NCI-H1105 treated with DMSO at 0.1 percent for 48 hours (cell line): ENCODE measurements around the gene CCDC28A.
"Not testable (repeated sequence)": the region's sequence is repeated elsewhere in the genome, so short reads cannot be mapped to it uniquely, and the experiment has no call there.

Source experiments
- DNase-seq: peaks from one replicate; lab custom pipeline; 2025; lab: John Stamatoyannopoulos, UW

CCDC28A gene

GRCh38 chr6:138773177-138774091, at the start of gene CCDC28A:
Gene CCDC28A (plus strand): TSS chr6:138773769. CDS start chr6:138776121, 2,352 bp downstream.
- DNase-seq, result peak; percentile 98

- DNase-seq, result no peak
Measured at GRCh38 chr6:138724015-138724414, 49.6 kb upstream of the CCDC28A start.

DNA sequence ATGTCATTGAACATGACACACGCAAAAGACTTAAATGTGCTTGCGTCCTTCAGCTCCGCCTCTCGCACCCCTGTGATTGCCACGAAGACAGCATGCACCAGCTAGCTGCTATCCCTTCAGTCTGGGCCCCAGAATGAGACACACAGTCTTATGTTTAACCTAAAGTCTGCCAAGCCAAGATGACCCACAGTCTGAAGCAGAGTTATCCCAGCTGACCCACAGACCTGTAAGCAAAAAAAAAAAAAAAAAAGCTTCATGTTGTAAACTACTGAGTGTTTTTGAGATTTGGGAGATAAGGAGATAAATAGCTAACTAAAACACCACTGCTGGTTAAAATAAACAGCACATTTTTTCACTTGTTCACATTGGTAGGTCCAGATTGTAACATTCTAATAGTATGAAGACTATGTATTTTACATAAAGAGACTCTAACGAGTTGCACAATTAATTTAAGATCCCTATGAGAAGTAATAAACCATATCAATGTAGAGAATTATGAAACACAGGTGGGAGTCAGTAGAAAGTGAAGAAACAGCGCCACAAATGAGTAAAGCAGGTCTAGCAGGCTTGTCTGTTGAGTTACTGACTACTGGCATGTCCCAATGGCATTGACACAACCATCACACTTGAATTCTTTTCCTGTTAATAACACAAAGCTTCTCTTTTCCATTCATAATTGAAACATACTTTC, 47.4 kb upstream of the CCDC28A start:
- DNase-seq, result no peak

- no peak for DNase-seq
Measured at GRCh38 chr6:138726757-138727097, 46.8 kb upstream of the CCDC28A start.

- DNase-seq, result no peak
Measured at GRCh38 chr6:138727182-138727581, 46.4 kb upstream of the CCDC28A start.

- no peak for DNase-seq
Measured at GRCh38 chr6:138728662-138729061, 44.9 kb upstream of the CCDC28A start.

GRCh38 chr6:138730037-138730436, 43.5 kb upstream of the CCDC28A start:
- DNase-seq, result not testable (repeated sequence)

GRCh38 chr6:138734585-138734984, 39.0 kb upstream of the CCDC28A start:
- no peak for DNase-seq

DNA sequence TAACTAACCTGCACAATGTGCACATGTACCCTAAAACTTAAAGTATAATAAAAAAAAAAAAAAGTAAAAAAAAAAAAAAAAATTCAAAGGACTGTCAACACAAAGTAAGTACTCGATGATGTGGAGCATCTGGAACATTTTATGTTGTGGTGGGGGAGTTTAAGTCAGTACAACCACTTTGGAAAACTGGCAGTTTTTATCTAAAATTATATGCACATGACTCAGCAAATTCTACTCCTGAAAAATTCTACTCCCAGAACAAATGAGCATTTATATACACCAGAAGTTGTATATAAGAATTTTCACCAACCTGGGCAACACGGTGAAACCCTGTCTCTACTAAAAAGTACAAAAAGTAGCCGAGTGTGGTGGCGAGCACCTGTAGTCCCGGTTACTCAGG, 36.9 kb upstream of the CCDC28A start:
- no peak for DNase-seq

DNA sequence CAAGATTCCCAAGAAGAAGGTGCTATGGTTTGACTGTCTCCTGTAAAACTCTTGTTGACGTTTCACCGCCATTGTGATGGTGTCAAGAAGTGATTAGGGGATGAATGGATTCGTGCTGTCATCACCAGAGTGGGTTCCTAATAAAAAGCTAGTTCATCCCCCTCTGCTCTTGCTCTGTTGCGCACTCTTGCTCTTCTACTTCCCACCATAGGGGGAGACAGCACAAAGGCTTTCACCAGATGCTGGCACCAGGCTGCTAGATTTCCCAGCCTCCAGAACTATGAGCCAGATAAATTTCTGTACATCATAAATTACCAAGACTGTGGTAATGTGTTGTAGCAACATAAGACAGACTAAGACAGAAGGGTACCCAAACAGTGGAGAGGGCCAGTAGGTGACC, 21.6 kb upstream of the CCDC28A start:
- DNase-seq, result no peak

DNA sequence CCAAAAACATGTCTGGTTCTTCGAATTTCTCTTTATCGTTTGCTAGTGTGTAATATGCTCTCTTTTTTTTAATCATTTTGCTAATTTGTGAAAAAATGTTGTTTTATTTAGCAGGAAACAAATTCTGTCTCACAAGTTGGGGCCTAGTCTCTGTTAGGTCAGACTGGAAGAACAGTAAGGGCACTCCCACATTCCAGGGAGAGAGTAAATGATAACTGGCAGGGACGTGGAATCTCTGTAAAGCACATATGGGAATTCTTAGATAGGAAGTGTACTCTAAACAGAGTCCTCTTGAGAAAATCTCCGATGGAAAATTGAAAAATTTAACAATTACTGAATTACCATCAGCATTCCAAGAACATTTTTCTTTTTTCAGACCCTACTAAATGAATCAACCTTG, 16.4 kb upstream of the CCDC28A start:
- DNase-seq, result no peak

- peak; percentile 55 for DNase-seq
Measured at GRCh38 chr6:138765896-138766655, 7.5 kb upstream of the CCDC28A start.

- no peak for DNase-seq
Measured at GRCh38 chr6:138769102-138769676, 4.4 kb upstream of the CCDC28A start.

DNA sequence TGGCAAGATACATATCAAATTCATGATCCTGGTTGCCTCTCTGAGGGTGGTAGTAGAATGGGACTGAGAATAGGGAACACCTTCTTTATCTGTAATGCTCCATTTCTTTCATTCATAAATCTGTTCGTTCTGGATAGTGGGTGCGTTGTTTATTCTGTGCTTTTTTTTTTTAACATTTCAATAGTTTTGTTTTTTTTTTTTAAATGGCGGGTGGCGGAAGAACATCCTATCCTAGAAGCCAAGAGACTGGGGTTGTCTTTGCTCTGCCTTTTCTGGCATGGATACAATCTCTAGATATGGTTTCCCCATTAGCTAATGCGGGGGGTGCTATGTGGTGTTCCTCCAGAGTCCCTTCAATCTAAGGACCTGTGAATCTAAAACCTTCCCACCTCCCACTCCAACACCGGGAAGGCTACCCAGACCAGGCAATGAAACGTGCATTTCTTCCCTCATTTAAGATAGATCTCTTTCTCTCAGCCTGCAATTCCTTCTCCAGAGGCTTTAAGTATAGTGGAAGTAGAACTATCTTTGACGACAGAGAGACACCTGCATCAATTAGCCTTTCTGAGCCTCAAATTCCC, 883 bp upstream of the CCDC28A start:
- peak; percentile 63 for DNase-seq

DNA sequence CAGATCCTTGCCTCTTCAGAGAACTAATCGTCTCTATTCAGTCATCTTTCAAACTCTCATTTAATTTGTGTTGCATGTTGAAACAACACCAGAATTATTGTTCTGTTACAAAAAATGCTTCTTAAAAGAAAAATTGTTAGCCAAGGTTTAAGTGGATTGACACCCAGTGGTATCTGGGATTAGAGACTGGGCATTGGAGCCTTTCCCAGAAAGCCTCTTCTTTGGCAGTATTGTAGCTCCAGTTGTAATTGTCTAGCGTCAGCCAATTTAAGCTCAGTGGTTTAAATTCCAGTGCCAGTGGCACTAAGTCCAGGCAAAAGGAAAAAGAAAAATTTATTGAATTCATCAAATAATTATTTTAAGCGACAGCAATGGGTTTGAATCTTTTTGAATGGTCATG, 801 bp downstream of the CCDC28A start:
- DNase-seq, result no peak

- DNase-seq, result no peak
Measured at GRCh38 chr6:138776659-138777058, 3.1 kb downstream of the CCDC28A start.

DNA sequence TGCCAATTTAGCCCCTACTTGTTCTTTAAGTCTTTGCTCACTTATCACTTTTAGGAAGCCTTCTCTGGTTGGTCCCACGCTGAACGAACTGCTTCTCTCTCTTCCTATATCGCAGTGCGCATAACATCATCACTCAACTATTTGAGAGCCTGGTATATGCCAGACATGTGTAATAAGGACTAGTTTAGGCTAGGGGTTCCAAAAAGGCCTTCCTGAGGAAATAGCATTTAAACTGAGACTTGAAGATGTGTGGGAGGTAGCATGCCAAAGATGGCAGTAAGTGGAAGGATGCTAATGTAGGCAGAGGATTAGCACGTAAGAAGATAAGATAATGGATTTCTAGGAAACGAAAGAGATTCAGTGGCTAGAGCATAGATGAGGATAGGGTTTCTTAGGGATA, 4.8 kb downstream of the CCDC28A start:
- no peak for DNase-seq

- DNase-seq, result no peak
Measured at GRCh38 chr6:138782243-138782642, 8.7 kb downstream of the CCDC28A start.

DNA sequence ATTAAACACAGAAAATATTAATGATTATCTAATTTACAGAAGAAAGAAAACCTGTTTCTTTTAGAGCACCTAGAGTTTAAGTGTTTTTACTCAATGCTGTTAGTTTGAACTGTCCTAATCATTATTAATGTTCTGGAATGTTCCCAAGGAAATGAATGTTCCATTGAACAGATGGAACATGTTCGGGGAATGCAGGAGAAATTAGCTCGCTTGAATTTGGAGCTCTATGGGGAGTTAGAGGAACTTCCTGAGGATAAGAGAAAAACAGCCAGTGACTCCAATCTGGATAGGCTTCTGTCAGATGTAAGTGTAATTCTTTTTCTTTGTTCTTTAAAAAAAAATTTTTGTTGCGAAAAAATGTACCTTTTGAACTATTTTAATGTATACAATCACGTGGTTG, 11.5 kb downstream of the CCDC28A start:
- no peak for DNase-seq

DNA sequence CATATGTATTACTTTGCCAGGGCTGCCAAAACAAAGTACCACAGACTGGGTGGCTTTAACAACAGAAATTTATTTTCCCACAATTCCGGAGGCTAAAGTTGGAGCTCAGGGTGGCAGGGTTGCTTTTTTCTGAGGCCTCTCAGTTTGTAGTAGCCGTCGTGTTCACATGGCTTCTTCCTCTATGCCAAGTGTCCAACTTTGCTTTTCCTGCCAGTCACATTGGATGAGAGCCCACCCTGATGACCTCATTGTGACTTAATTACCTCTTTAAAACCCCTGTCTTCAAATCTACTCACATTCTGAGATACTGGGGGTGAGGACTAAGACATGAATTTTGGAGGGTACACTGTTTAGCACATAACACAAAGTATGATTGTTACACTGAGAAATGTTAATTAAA, 12.4 kb downstream of the CCDC28A start:
- DNase-seq, result no peak

- DNase-seq, result no peak
Measured at GRCh38 chr6:138787138-138787537, 13.6 kb downstream of the CCDC28A start.
